HepG2 (cell line): ENCODE measurements around the gene TBC1D20. TPM values are rescaled to one million over a fixed set of nuclear protein-coding genes. Genes with fewer than 3 reads are reported as not detected.

Source experiments
- ARNT2 ChIP-seq: sonication (generic); formaldehyde crosslinking; IDR thresholded peaks from 2 replicates; pipeline ENCODE4 v1.8.0; 2022; ENCODE audit warnings: mild to moderate bottlenecking, low read depth, missing genetic modification reagents, moderate library complexity
- ATRX ChIP-seq: sonication (generic); formaldehyde crosslinking; IDR thresholded peaks from 2 replicates; pipeline ENCODE4 v1.4.0; 2020; ENCODE audit warnings: missing genetic modification reagents, borderline replicate concordance
- DBP ChIP-seq: sonication (generic); formaldehyde crosslinking; IDR thresholded peaks from 2 replicates; pipeline ENCODE4 v1.4.0; 2020; ENCODE audit warnings: missing genetic modification reagents; ENCODE audit errors: not compliant biosample characterization
- GRHL1 ChIP-seq: sonication (generic); formaldehyde crosslinking; conservative IDR thresholded peaks from 2 replicates; pipeline ENCODE4 v1.8.0; 2022; ENCODE audit warnings: missing genetic modification reagents
- KDM6A ChIP-seq: IDR thresholded peaks from 2 replicates; pipeline ENCODE4 v1.6.1; 2016; ENCODE audit warnings: low read depth
- LBX2 ChIP-seq: sonication (generic); formaldehyde crosslinking; IDR thresholded peaks from 2 replicates; pipeline ENCODE4 v1.5.0; 2020; ENCODE audit warnings: missing genetic modification reagents, mild to moderate bottlenecking, borderline replicate concordance
- MIXL1 ChIP-seq: IDR thresholded peaks from 2 replicates; pipeline ENCODE4 v1.6.1; 2016
- MXI1 ChIP-seq: IDR thresholded peaks from 3 replicates; pipeline ENCODE4 v1.6.1; 2012; ENCODE audit warnings: low read depth, low read length, inconsistent platforms, borderline replicate concordance
- NFYC ChIP-seq: IDR thresholded peaks from 2 replicates; pipeline ENCODE4 v1.6.1; 2016; ENCODE audit warnings: missing genetic modification reagents, missing compliant biosample characterization
- RNF2 ChIP-seq: fragments of 450-650 bp; conservative IDR thresholded peaks from 2 replicates; pipeline ENCODE4 v1.6.1; 2016; ENCODE audit warnings: low read depth
- SKI ChIP-seq: fragments of 450-650 bp; IDR thresholded peaks from one replicate; pipeline ENCODE4 v1.6.1; 2018; ENCODE audit warnings: mild to moderate bottlenecking; ENCODE audit not compliant: partially characterized antibody
- SNAPC4 ChIP-seq: sonication (generic); formaldehyde crosslinking; IDR thresholded peaks from 2 replicates; pipeline ENCODE4 v1.4.0; 2020; ENCODE audit warnings: mild to moderate bottlenecking, missing genetic modification reagents
- ZBTB26 ChIP-seq: IDR thresholded peaks from 2 replicates; pipeline ENCODE4 v1.6.1; 2016; ENCODE audit warnings: missing compliant biosample characterization, missing genetic modification reagents, borderline replicate concordance
- ZNF274 ChIP-seq: sonication (generic); formaldehyde crosslinking; IDR thresholded peaks from 2 replicates; pipeline ENCODE4 v1.5.1; 2020; ENCODE audit warnings: mild to moderate bottlenecking, missing genetic modification reagents
- ZNF441 ChIP-seq: sonication (generic); formaldehyde crosslinking; IDR thresholded peaks from 2 replicates; pipeline ENCODE4 v1.7.0; 2021; ENCODE audit warnings: missing genetic modification reagents, borderline replicate concordance
- ZNF484 ChIP-seq: sonication (generic); formaldehyde crosslinking; IDR thresholded peaks from 2 replicates; pipeline ENCODE4 v1.5.1; 2020; ENCODE audit warnings: mild to moderate bottlenecking, low read depth, missing genetic modification reagents, borderline replicate concordance
- ZNF776 ChIP-seq: sonication (generic); formaldehyde crosslinking; IDR thresholded peaks from 2 replicates; pipeline ENCODE4 v1.4.0; 2020; ENCODE audit warnings: mild to moderate bottlenecking, missing genetic modification reagents
- ZNF777 ChIP-seq: sonication (generic); formaldehyde crosslinking; IDR thresholded peaks from 2 replicates; pipeline ENCODE4 v1.4.0; 2020; ENCODE audit warnings: missing genetic modification reagents
- ZSCAN21 ChIP-seq: sonication (generic); formaldehyde crosslinking; IDR thresholded peaks from 2 replicates; pipeline ENCODE4 v1.8.0; 2022; ENCODE audit warnings: mild to moderate bottlenecking, missing genetic modification reagents, moderate library complexity, borderline replicate concordance
- ZSCAN29 ChIP-seq: sonication (generic); formaldehyde crosslinking; conservative IDR thresholded peaks from 2 replicates; pipeline ENCODE4 v1.4.0; 2020; ENCODE audit warnings: mild to moderate bottlenecking, missing genetic modification reagents
- polyA plus RNA-seq, 8 experiments: library from polyadenylated mRNA; depleted of rRNA in 3 of 8; stranded (reverse) in 7 of 8; unstranded in 1 of 8; fragments of >200 nt; fragmentation: Illumina TruSeq in 4 of 8; extraction: Trizol in 4 of 8; gene quantifications; 2 replicates each; pipeline versions ENCODE4 v1.2.1 to v1.2.3, GENCODE V29; 2011 to 2016; ENCODE audit warnings: low read depth in 4 of 8, missing spikeins in 1 of 8, mixed read lengths in 1 of 8; ENCODE audit not compliant: insufficient read depth in 1 of 8
- total RNA-seq, 5 experiments: library from RNA; depleted of rRNA; stranded (reverse); fragments of >200 nt; fragmentation: Illumina TruSeq; extraction: Trizol; gene quantifications; 2 replicates each; pipeline ENCODE4 v1.2.3, GENCODE V29; 2016; ENCODE audit warnings: low read depth in 1 of 5

The TBC1D20 gene
- total and polyA plus RNA-seq, 2 of the 13 experiments (the other 11 are each of a cell fraction or from before 2014, with no cell fraction given): 36.6 to 47.1 TPM

- TF ChIP-seq SNAPC4 (CRISPR knock-in tag): peak; percentile 80; the same call in 1 of the 2 replicates
- no peak for TF ChIP-seq ATRX
- no peak; the same call in none of the 2 replicates for TF ChIP-seq ZNF274 (CRISPR knock-in tag)
- no peak for TF ChIP-seq GRHL1 (CRISPR knock-in tag)
- peak; percentile 32 for TF ChIP-seq NFYC (CRISPR knock-in tag)
- peak; percentile 89 for TF ChIP-seq ZNF777 (CRISPR knock-in tag)
- TF ChIP-seq ARNT2: peak; percentile 76
- TF ChIP-seq SKI: peak; percentile 64
- peak; percentile 63; the same call in 1 of the 2 replicates for TF ChIP-seq ZNF776 (CRISPR knock-in tag)
- TF ChIP-seq ZSCAN29: peak; percentile 49; the same call in 1 of the 2 replicates
- TF ChIP-seq ZNF441: peak; percentile 89
- no peak for TF ChIP-seq DBP (CRISPR knock-in tag)
- no peak for TF ChIP-seq KDM6A (CRISPR knock-in tag)
- TF ChIP-seq ZBTB26 (CRISPR knock-in tag): peak; percentile 87
- peak; percentile 57; the same call in 1 of the 2 replicates for TF ChIP-seq MIXL1 (CRISPR knock-in tag)
- TF ChIP-seq ZNF484 (CRISPR knock-in tag): no peak; the same call in 1 of the 2 replicates
- TF ChIP-seq ZSCAN21: peak; percentile 92; the same call in 1 of the 2 replicates
- TF ChIP-seq LBX2 (CRISPR knock-in tag): peak; percentile 19
- peak; percentile 47; the same call in 2 of the 3 replicates for TF ChIP-seq MXI1
- TF ChIP-seq RNF2: peak; percentile 80; the same call in 1 of the 2 replicates
Observed at GRCh38 chr20:407133-407952, 55.0 kb downstream of the TBC1D20 start (continued).
